Vagina (tissue), 2 donors: ENCODE data around the gene IGDCC3.

ENCODE experiments used
- CTCF ChIP-seq, 3 experiments: fragments of 450-650 bp in 2 of 3; fragments of 200-600 bp in 1 of 3; sonication (generic) in 1 of 3; IDR thresholded peaks; one replicate each; pipeline ENCODE4 v1.5.1; 2017 to 2019; ENCODE audit warnings: antibody characterized with exemption in 3 of 3, mild to moderate bottlenecking in 2 of 3, moderate library complexity in 2 of 3
- POLR2A ChIP-seq, 2 donors: fragments of 450-650 bp; IDR thresholded peaks; one replicate each; pipeline ENCODE4 v1.6.1; 2017; ENCODE audit warnings: antibody characterized with exemption in 2 of 2, mild to moderate bottlenecking in 2 of 2, moderate library complexity in 2 of 2

GRCh38 chr15:65389226-65389625 lies 11.4 kb upstream of the IGDCC3 start:
- TF ChIP-seq POLR2A (IDR thresholded peaks at IDR 0.05) (no peak), CTCF (IDR thresholded peaks at IDR 0.05) (no peak)
